ENCODE measurements around the gene RMND1. TPM values are rescaled to one million over a fixed set of nuclear protein-coding genes. Genes with fewer than 3 reads are reported as not detected.

RMND1 gene
- total RNA-seq, 1 donor from 2014 or later, result 44.0 TPM

DNA sequence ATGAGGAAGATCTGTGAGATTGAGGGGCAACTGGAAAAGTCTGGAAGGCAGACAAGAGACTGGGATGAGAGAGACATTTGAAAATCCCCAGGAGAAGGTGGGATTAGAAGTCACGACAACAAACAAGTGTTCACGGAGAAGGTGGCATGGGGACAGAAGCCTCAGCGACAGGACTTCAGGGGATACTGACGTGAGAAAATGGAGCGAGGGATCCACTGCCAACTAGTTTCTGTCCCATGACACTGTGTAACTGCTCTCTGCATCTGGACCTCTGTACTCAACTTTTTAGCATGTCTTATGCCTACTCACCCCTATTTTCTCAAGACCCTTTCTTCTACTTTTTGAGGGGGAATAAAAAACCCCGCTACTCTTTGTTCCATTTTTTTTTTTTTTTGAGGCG lies 42.2 kb downstream of the RMND1 start:
- Histone ChIP-seq H2AFZ (replicated peaks) (no peak overlapping the region), H3K4me2 (no peak overlapping the region), H3K4me3 (no peak overlapping the region), H3K4me1 (no peaks in the 10 kb centered on the region), H3F3A (ENCODE audit: low read depth) (peaks cover 27% of the 10 kb centered on the region), H3K9me3 (ENCODE audit: low read depth) (no peaks in the 10 kb centered on the region), H4K20me1 (ENCODE audit: low read depth) (peaks cover 9% of the 10 kb centered on the region), H3K36me3 (peaks cover 6% of the 10 kb centered on the region), H3K9ac (no peak overlapping the region), H3K27me3 (no peaks in the 10 kb centered on the region), H3K27ac (no peak overlapping the region), H3K79me2 (ENCODE audit: low read depth) (peaks cover 9% of the 10 kb centered on the region)
- no peak for DNase-seq (ENCODE audit: low spot score)
- Mint-ChIP-seq H3K27me3 (ENCODE audit: insufficient read depth, low read depth) (no peaks in the 10 kb centered on the region), H3K4me3 (no peak overlapping the region), H3K36me3 (peaks cover 50% of the 10 kb centered on the region), H3K27ac (no peak overlapping the region), H3K9me3 (peaks cover 5% of the 10 kb centered on the region), H3K4me1 (no peaks in the 10 kb centered on the region)
- no peak for TF ChIP-seq EZH2phosphoT487 (IDR thresholded peaks at IDR 0.05)
- TF ChIP-seq EZH2 (IDR thresholded peaks at IDR 0.05), result no peak
- TF ChIP-seq CTCF (IDR thresholded peaks at IDR 0.05), result no peak

GRCh38 chr6:151409260-151409659 lies 42.7 kb downstream of the RMND1 start:
- no peaks in the 10 kb centered on the region for H3K9me3 ChIP-seq (ENCODE audit: low read depth)
- peaks cover 9% of the 10 kb centered on the region for H4K20me1 ChIP-seq (ENCODE audit: low read depth)
- no peak overlapping the region for H3K27ac ChIP-seq
- H3K9me3 Mint-ChIP-seq, result peaks cover 5% of the 10 kb centered on the region
- H3K36me3 ChIP-seq, result peaks cover 1% of the 10 kb centered on the region
- H3K9ac ChIP-seq, result no peak overlapping the region
- H3F3A ChIP-seq (ENCODE audit: low read depth), result peaks cover 31% of the 10 kb centered on the region
- TF ChIP-seq EZH2 (IDR thresholded peaks at IDR 0.05), result no peak
- no peak for TF ChIP-seq EZH2phosphoT487 (IDR thresholded peaks at IDR 0.05)
- no peak for TF ChIP-seq CTCF (IDR thresholded peaks at IDR 0.05)
- H3K36me3 Mint-ChIP-seq, result peaks cover 49% of the 10 kb centered on the region
- H3K4me1 Mint-ChIP-seq, result no peaks in the 10 kb centered on the region
- no peak overlapping the region for H3K4me3 Mint-ChIP-seq
- H3K4me1 ChIP-seq, result no peaks in the 10 kb centered on the region
- no peak overlapping the region for H3K4me3 ChIP-seq
- no peak overlapping the region for H2AFZ ChIP-seq (replicated peaks)
- H3K27ac Mint-ChIP-seq, result peak overlapping the region; percentile 0
- H3K79me2 ChIP-seq (ENCODE audit: low read depth), result peaks cover 13% of the 10 kb centered on the region
- H3K27me3 ChIP-seq, result no peaks in the 10 kb centered on the region
- no peaks in the 10 kb centered on the region for H3K27me3 Mint-ChIP-seq (ENCODE audit: insufficient read depth, low read depth)
- DNase-seq (ENCODE audit: low spot score), result no peak
- no peak overlapping the region for H3K4me2 ChIP-seq

GRCh38 chr6:151408858-151409257 lies 43.1 kb downstream of the RMND1 start:
- peaks cover 5% of the 10 kb centered on the region for H3K9me3 Mint-ChIP-seq
- DNase-seq (ENCODE audit: low spot score), result no peak
- H3K27ac Mint-ChIP-seq, result peak overlapping the region; percentile 0
- Histone ChIP-seq H3K79me2 (ENCODE audit: low read depth) (peaks cover 17% of the 10 kb centered on the region), H3K27me3 (no peaks in the 10 kb centered on the region), H4K20me1 (ENCODE audit: low read depth) (peaks cover 11% of the 10 kb centered on the region), H3K9ac (no peak overlapping the region), H2AFZ (replicated peaks) (no peak overlapping the region), H3K9me3 (ENCODE audit: low read depth) (no peaks in the 10 kb centered on the region), H3F3A (ENCODE audit: low read depth) (peaks cover 33% of the 10 kb centered on the region), H3K27ac (no peak overlapping the region), H3K4me2 (no peak overlapping the region), H3K4me1 (no peaks in the 10 kb centered on the region), H3K36me3 (peaks cover under 1% of the 10 kb centered on the region), H3K4me3 (no peak overlapping the region)
- H3K4me1 Mint-ChIP-seq, result no peaks in the 10 kb centered on the region
- H3K27me3 Mint-ChIP-seq (ENCODE audit: insufficient read depth, low read depth), result no peaks in the 10 kb centered on the region
- H3K4me3 Mint-ChIP-seq, result no peak overlapping the region
- TF ChIP-seq CTCF (IDR thresholded peaks at IDR 0.05), result no peak
- TF ChIP-seq EZH2phosphoT487 (IDR thresholded peaks at IDR 0.05), result no peak
- no peak for TF ChIP-seq EZH2 (IDR thresholded peaks at IDR 0.05)
- H3K36me3 Mint-ChIP-seq, result peaks cover 48% of the 10 kb centered on the region

All from neural progenitor cell (in vitro differentiated cells).